ENCODE measurements around the gene WT1. TPM values are rescaled to one million over a fixed set of nuclear protein-coding genes. Genes with fewer than 3 reads are reported as not detected.
A peak's percentile ranks its signal among the peaks of the same experiment; 100 is the strongest.

Gene WT1
- total and polyA plus RNA-seq, 4 donors = 0.11 to 2.2 (median 1.2) TPM

DNA sequence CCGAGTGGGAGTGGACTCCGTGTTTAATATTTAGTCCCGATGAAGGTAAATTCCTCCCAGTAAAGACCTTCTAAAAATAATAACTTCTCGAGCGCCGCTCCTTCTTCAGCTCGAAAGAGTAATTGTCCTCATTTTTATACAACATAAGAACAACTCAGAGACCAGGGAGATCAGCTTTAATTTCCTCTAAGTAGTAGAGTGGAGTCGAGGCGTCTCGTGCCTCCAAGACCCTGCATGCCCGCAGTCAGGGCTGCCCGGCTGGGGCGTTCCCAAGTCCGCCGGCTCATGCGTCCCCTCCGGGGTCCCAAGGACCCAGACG, 7.8 kb downstream of the WT1 start:
- no peak for DNase-seq (ENCODE audit: low read depth in 4 of 6, low spot score in 6 of 6)
- Histone ChIP-seq H3K27ac (ENCODE audit: low read depth, low read length) (no peak overlapping the region), H3K9me3 (ENCODE audit: control insufficient read depth, insufficient read depth, low read length) (no peaks in the 10 kb centered on the region), H3K4me3 (ENCODE audit: low read depth, low read length) (no peak overlapping the region), H3K4me1 (ENCODE audit: control insufficient read depth, insufficient read depth, low read length) (peaks cover 34% of the 10 kb centered on the region), H3K27me3 (ENCODE audit: control insufficient read depth, insufficient read depth, low read length) (peaks cover 97% of the 10 kb centered on the region), H3K36me3 (ENCODE audit: control insufficient read depth, insufficient read depth, low read length) (no peaks in the 10 kb centered on the region)
- WGBS (ENCODE audit: insufficient coverage) = 2% methylated on average over 11 of the region's 18 CpGs

DNA sequence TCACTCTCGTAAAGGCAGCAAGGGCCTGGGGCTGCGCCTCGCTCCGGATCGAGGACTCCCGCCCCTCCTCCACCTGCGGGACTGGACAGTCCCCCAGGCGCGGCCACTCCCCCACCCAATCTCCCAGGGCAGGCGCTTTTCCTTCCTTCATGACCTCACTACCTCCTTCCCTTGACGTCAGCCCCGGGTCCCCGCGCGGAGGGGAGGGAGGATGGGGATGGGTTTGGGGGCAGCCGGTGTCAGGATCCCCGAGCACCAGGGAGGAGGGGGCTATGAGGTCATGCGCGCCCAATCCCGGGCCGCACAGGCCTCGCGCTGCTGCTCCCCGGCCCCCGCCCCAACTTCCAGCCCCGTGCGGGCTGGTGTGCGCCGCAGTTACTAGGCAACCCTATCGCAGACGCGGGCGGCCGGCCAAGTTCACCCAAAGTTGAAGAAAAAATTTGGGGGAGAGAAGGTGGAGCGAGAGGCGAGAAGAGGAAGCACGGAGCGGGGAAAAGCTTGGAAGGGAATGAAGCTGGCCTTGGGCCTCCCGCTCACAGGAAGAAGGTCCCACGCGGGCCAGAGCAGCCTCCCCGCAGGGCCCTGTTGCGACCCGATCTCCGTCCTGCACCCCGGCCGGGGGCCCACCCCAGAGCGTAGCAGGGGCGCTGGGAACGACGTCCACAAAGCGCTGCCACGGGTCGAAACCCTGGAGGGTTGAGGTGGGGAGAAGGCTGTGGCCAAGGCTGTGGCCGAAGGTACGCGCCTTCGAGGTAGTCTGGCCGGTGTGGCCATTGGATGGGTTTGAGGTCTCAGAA, 8.3 kb downstream of the WT1 start:
- H3K36me3 ChIP-seq (ENCODE audit: control insufficient read depth, insufficient read depth, low read length) = no peaks in the 10 kb centered on the region
- H3K9me3 ChIP-seq (ENCODE audit: control insufficient read depth, insufficient read depth, low read length) = no peaks in the 10 kb centered on the region
- no peak overlapping the region for H3K4me3 ChIP-seq (ENCODE audit: low read depth, low read length)
- peak in 2 of 6 donors; percentile 34 to 43 for DNase-seq (ENCODE audit: low read depth in 4 of 6, low spot score in 6 of 6)
- H3K27ac ChIP-seq (ENCODE audit: low read depth, low read length) = no peak overlapping the region
- H3K27me3 ChIP-seq (ENCODE audit: control insufficient read depth, insufficient read depth, low read length) = peaks cover 94% of the 10 kb centered on the region
- peaks cover 34% of the 10 kb centered on the region for H3K4me1 ChIP-seq (ENCODE audit: control insufficient read depth, insufficient read depth, low read length)
- 1% methylated on average over 53 of the region's 59 CpGs for WGBS (ENCODE audit: insufficient coverage)

DNA sequence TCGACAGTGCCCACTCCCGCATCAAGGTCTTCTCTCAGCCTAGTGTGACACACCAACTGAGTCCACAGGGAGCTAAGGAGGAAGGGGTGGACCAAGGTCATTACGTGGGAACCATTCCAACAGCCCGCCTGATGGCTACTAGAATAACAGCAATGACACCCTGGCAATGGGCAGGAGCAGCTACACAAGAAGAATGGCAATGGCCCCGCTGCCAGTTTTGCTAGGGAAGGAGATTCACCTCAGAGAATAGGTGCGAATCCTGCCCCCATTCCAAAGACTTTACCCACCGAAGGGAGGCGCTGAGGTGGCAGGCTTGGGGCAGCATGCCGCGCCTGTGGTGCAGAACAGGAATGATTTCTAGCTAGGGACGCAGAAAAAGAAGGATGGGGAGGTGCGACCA, 9.1 kb downstream of the WT1 start:
- H3K36me3 ChIP-seq (ENCODE audit: control insufficient read depth, insufficient read depth, low read length) = no peaks in the 10 kb centered on the region
- no peak overlapping the region for H3K4me3 ChIP-seq (ENCODE audit: low read depth, low read length)
- peaks cover 33% of the 10 kb centered on the region for H3K4me1 ChIP-seq (ENCODE audit: control insufficient read depth, insufficient read depth, low read length)
- no peak for DNase-seq (ENCODE audit: low read depth in 4 of 6, low spot score in 6 of 6)
- peaks cover 89% of the 10 kb centered on the region for H3K27me3 ChIP-seq (ENCODE audit: control insufficient read depth, insufficient read depth, low read length)
- WGBS (ENCODE audit: insufficient coverage) = 7% methylated on average over 7 of the region's 12 CpGs
- no peak overlapping the region for H3K27ac ChIP-seq (ENCODE audit: low read depth, low read length)
- H3K9me3 ChIP-seq (ENCODE audit: control insufficient read depth, insufficient read depth, low read length) = no peaks in the 10 kb centered on the region

- Histone ChIP-seq H3K27me3 (ENCODE audit: control insufficient read depth, insufficient read depth, low read length) (peaks cover 88% of the 10 kb centered on the region), H3K4me1 (ENCODE audit: control insufficient read depth, insufficient read depth, low read length) (peaks cover 28% of the 10 kb centered on the region), H3K27ac (ENCODE audit: low read depth, low read length) (no peak overlapping the region), H3K36me3 (ENCODE audit: control insufficient read depth, insufficient read depth, low read length) (no peaks in the 10 kb centered on the region), H3K4me3 (ENCODE audit: low read depth, low read length) (no peak overlapping the region), H3K9me3 (ENCODE audit: control insufficient read depth, insufficient read depth, low read length) (no peaks in the 10 kb centered on the region)
- WGBS (ENCODE audit: insufficient coverage) = no CpG with 5 or more reads among the region's 5 CpGs
- DNase-seq (ENCODE audit: low read depth in 4 of 6, low spot score in 6 of 6) = no peak
Observed at GRCh38 chr11:32425761-32426160, 9.6 kb downstream of the WT1 start.

- no CpG with 5 or more reads among the region's 3 CpGs for WGBS (ENCODE audit: insufficient coverage)
- DNase-seq (ENCODE audit: low read depth in 4 of 6, low spot score in 6 of 6) = no peak
- Histone ChIP-seq H3K27me3 (ENCODE audit: control insufficient read depth, insufficient read depth, low read length) (peaks cover 71% of the 10 kb centered on the region), H3K4me1 (ENCODE audit: control insufficient read depth, insufficient read depth, low read length) (peaks cover 15% of the 10 kb centered on the region), H3K4me3 (ENCODE audit: low read depth, low read length) (no peak overlapping the region), H3K9me3 (ENCODE audit: control insufficient read depth, insufficient read depth, low read length) (no peaks in the 10 kb centered on the region), H3K36me3 (ENCODE audit: control insufficient read depth, insufficient read depth, low read length) (no peaks in the 10 kb centered on the region), H3K27ac (ENCODE audit: low read depth, low read length) (no peak overlapping the region)
Observed at GRCh38 chr11:32422545-32422944, 12.8 kb downstream of the WT1 start.

GRCh38 chr11:32421992-32422391, 13.3 kb downstream of the WT1 start:
- no peak overlapping the region for H3K4me3 ChIP-seq (ENCODE audit: low read depth, low read length)
- no peak overlapping the region for H3K27ac ChIP-seq (ENCODE audit: low read depth, low read length)
- H3K27me3 ChIP-seq (ENCODE audit: control insufficient read depth, insufficient read depth, low read length) = peaks cover 66% of the 10 kb centered on the region
- H3K9me3 ChIP-seq (ENCODE audit: control insufficient read depth, insufficient read depth, low read length) = no peaks in the 10 kb centered on the region
- DNase-seq (ENCODE audit: low read depth in 4 of 6, low spot score in 6 of 6) = no peak
- H3K36me3 ChIP-seq (ENCODE audit: control insufficient read depth, insufficient read depth, low read length) = no peaks in the 10 kb centered on the region
- WGBS (ENCODE audit: insufficient coverage) = 69% methylated on average over 2 of the region's 2 CpGs
- peaks cover 10% of the 10 kb centered on the region for H3K4me1 ChIP-seq (ENCODE audit: control insufficient read depth, insufficient read depth, low read length)

- Histone ChIP-seq H3K27me3 (ENCODE audit: control insufficient read depth, insufficient read depth, low read length) (peaks cover 64% of the 10 kb centered on the region), H3K27ac (ENCODE audit: low read depth, low read length) (no peak overlapping the region), H3K4me3 (ENCODE audit: low read depth, low read length) (no peak overlapping the region), H3K36me3 (ENCODE audit: control insufficient read depth, insufficient read depth, low read length) (no peaks in the 10 kb centered on the region), H3K4me1 (ENCODE audit: control insufficient read depth, insufficient read depth, low read length) (peaks cover 2% of the 10 kb centered on the region), H3K9me3 (ENCODE audit: control insufficient read depth, insufficient read depth, low read length) (no peaks in the 10 kb centered on the region)
- WGBS (ENCODE audit: insufficient coverage) = 57% methylated on average over 8 of the region's 12 CpGs
- no peak for DNase-seq (ENCODE audit: low read depth in 4 of 6, low spot score in 6 of 6)
Observed at GRCh38 chr11:32420937-32421901, 14.1 kb downstream of the WT1 start.

GRCh38 chr11:32420139-32420538, 15.2 kb downstream of the WT1 start:
- H3K4me3 ChIP-seq (ENCODE audit: low read depth, low read length) = no peak overlapping the region
- no peak overlapping the region for H3K27ac ChIP-seq (ENCODE audit: low read depth, low read length)
- no peaks in the 10 kb centered on the region for H3K36me3 ChIP-seq (ENCODE audit: control insufficient read depth, insufficient read depth, low read length)
- no peaks in the 10 kb centered on the region for H3K9me3 ChIP-seq (ENCODE audit: control insufficient read depth, insufficient read depth, low read length)
- DNase-seq (ENCODE audit: low read depth in 4 of 6, low spot score in 6 of 6) = no peak
- no peaks in the 10 kb centered on the region for H3K4me1 ChIP-seq (ENCODE audit: control insufficient read depth, insufficient read depth, low read length)
- peaks cover 55% of the 10 kb centered on the region for H3K27me3 ChIP-seq (ENCODE audit: control insufficient read depth, insufficient read depth, low read length)

GRCh38 chr11:32418836-32419235, 16.5 kb downstream of the WT1 start:
- H3K4me1 ChIP-seq (ENCODE audit: control insufficient read depth, insufficient read depth, low read length) = no peaks in the 10 kb centered on the region
- H3K27me3 ChIP-seq (ENCODE audit: control insufficient read depth, insufficient read depth, low read length) = peaks cover 44% of the 10 kb centered on the region
- no peaks in the 10 kb centered on the region for H3K36me3 ChIP-seq (ENCODE audit: control insufficient read depth, insufficient read depth, low read length)
- no peak overlapping the region for H3K4me3 ChIP-seq (ENCODE audit: low read depth, low read length)
- no peaks in the 10 kb centered on the region for H3K9me3 ChIP-seq (ENCODE audit: control insufficient read depth, insufficient read depth, low read length)
- H3K27ac ChIP-seq (ENCODE audit: low read depth, low read length) = no peak overlapping the region
- 47% methylated on average over 2 of the region's 5 CpGs for WGBS (ENCODE audit: insufficient coverage)
- DNase-seq (ENCODE audit: low read depth in 4 of 6, low spot score in 6 of 6) = no peak
